Measurements from ENCODE around the gene CDK16.

- no peak for TF ChIP-seq CTCF (conservative IDR thresholded peaks at IDR 0.05 in 1 of 2, IDR thresholded peaks at IDR 0.05 in 1 of 2; ENCODE audit: extremely low read depth in 1 of 2, insufficient read depth in 1 of 2, low read depth in 1 of 2, low read length in 2 of 2)
- TF ChIP-seq EZH2 (IDR thresholded peaks at IDR 0.05; ENCODE audit: borderline replicate concordance, low read length) = no peak
These were observed 42.3 kb upstream of the CDK16 start for GRCh38 chrX:47176101-47176740.

All from mammary epithelial cell (primary cell).